NCI-H2227 (cell line): Measurements from ENCODE around the gene TAS2R39.
"Not testable (repeated sequence)": the region's sequence is repeated elsewhere in the genome, so short reads cannot be mapped to it uniquely, and the experiment has no call there.

ENCODE experiments used
- DNase-seq: peaks from one replicate; lab custom pipeline; 2025; ENCODE audit not compliant: unreplicated experiment; lab: John Stamatoyannopoulos, UW

Gene TAS2R39

GRCh38 chr7:143183024-143183423 lies at the start of gene TAS2R39:
TSS of gene TAS2R39 (plus strand) at chr7:143183419. CDS start at chr7:143183419, 0 bp downstream.
- DNase-seq, result no peak

GRCh38 chr7:143147070-143147469 lies 36.1 kb upstream of the TAS2R39 start:
- DNase-seq, result no peak

- DNase-seq, result no peak
Measured at GRCh38 chr7:143148050-143148449, 35.2 kb upstream of the TAS2R39 start.

- DNase-seq, result no peak
Measured at GRCh38 chr7:143148651-143149050, 34.6 kb upstream of the TAS2R39 start.

- DNase-seq, result not testable (repeated sequence)
Measured at GRCh38 chr7:143150696-143151095, 32.5 kb upstream of the TAS2R39 start.

- DNase-seq, result not testable (repeated sequence)
Measured at GRCh38 chr7:143158617-143159016, 24.6 kb upstream of the TAS2R39 start.

- no peak for DNase-seq
Measured at GRCh38 chr7:143171697-143172096, 11.5 kb upstream of the TAS2R39 start.

- DNase-seq, result no peak
Measured at GRCh38 chr7:143172354-143172753, 10.9 kb upstream of the TAS2R39 start.

- DNase-seq, result no peak
Measured at GRCh38 chr7:143176128-143176527, 7.1 kb upstream of the TAS2R39 start.

- DNase-seq, result no peak
Measured at GRCh38 chr7:143177374-143178119, 5.7 kb upstream of the TAS2R39 start.

GRCh38 chr7:143180771-143181170 lies 2.4 kb upstream of the TAS2R39 start:
- not testable (repeated sequence) for DNase-seq

- no peak for DNase-seq
Measured at GRCh38 chr7:143181349-143181748, 1.9 kb upstream of the TAS2R39 start.

- DNase-seq, result no peak
Measured at GRCh38 chr7:143185551-143185950, 2.3 kb downstream of the TAS2R39 start.

- DNase-seq, result no peak
Measured at GRCh38 chr7:143188994-143189393, 5.8 kb downstream of the TAS2R39 start.

- DNase-seq, result no peak
Measured at GRCh38 chr7:143193880-143194279, 10.7 kb downstream of the TAS2R39 start.

GRCh38 chr7:143199040-143199439 lies 15.8 kb downstream of the TAS2R39 start:
- DNase-seq, result no peak

GRCh38 chr7:143202161-143202560 lies 18.9 kb downstream of the TAS2R39 start:
- no peak for DNase-seq

GRCh38 chr7:143203386-143203785 lies 20.2 kb downstream of the TAS2R39 start:
- no peak for DNase-seq

- DNase-seq, result no peak
Measured at GRCh38 chr7:143205560-143206293, 22.5 kb downstream of the TAS2R39 start.

GRCh38 chr7:143210541-143210940 lies 27.3 kb downstream of the TAS2R39 start:
- no peak for DNase-seq

- not testable (repeated sequence) for DNase-seq
Measured at GRCh38 chr7:143213478-143213877, 30.3 kb downstream of the TAS2R39 start.
